ENCODE measurements around the gene FHOD1. TPM values are rescaled to one million over a fixed set of nuclear protein-coding genes. Genes with fewer than 3 reads are reported as not detected.

The FHOD1 gene
- total RNA-seq, 3 donors from 2014 or later = 30.7 to 36.5 (median 34.1) TPM

DNA sequence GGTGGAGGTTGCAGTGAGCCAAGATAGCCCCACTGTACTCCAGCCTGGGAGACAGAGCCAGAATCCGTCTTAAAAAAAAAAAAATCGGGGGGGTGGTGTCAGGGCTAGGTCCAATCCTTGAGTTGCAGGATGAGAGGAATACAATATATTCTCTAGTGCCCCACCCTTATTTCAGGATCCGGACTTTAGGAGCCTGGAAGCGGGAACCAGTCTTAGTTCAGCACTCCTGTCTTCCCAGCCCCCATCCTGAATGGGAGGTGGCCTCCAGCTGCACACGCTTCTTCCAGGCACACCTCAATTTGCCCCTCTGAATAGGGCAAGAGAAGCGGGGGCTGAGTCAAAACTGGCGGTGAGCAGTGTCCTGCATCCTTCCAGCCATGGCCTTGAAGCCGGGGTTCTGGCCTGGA, 1.6 kb downstream of the FHOD1 start:
- H3K36me3 ChIP-seq (ENCODE audit: low read depth) = no peaks in the 10 kb centered on the region
- intact Hi-C loops (cut with DNase I, micrococcal nuclease) = loop anchor here in 1 of 2 donors (5.0 kb wide), 1 partner anchor 232 kb away; no protein-coding TSS in a partner anchor
- TF ChIP-seq, protein P1, sequence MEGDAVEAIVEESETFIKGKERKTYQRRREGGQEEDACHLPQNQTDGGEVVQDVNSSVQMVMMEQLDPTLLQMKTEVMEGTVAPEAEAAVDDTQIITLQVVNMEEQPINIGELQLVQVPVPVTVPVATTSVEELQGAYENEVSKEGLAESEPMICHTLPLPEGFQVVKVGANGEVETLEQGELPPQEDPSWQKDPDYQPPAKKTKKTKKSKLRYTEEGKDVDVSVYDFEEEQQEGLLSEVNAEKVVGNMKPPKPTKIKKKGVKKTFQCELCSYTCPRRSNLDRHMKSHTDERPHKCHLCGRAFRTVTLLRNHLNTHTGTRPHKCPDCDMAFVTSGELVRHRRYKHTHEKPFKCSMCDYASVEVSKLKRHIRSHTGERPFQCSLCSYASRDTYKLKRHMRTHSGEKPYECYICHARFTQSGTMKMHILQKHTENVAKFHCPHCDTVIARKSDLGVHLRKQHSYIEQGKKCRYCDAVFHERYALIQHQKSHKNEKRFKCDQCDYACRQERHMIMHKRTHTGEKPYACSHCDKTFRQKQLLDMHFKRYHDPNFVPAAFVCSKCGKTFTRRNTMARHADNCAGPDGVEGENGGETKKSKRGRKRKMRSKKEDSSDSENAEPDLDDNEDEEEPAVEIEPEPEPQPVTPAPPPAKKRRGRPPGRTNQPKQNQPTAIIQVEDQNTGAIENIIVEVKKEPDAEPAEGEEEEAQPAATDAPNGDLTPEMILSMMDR (IDR thresholded peaks at IDR 0.05) = no peak
- H3K4me3 ChIP-seq = no peak overlapping the region
- peak in 1 of 3 donors; percentile 75 for DNase-seq
- H3K4me1 ChIP-seq (ENCODE audit: low read depth) = peaks cover 65% of the 10 kb centered on the region
- no peaks in the 10 kb centered on the region for H3K9me3 ChIP-seq
- ATAC-seq = peak; percentile 0

DNA sequence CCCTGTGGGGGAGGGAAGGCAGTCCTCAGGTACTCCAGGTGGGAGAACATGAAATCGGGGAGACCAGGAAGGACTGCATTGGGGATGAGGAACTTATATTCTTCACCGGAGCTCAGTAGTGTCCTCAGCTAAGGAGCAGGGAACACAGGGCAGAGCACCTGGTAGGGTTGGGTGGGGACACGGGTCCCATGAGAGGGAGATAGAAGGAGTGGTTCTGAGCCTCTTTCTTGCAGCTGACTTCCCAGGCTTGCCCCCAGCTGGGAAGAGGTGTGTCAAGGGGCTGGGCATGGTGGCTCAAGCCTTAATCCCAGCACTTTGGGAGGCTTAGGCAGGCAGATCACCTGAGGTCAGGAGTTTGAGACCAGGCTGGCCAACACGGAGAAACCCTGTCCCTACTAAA, 2.1 kb downstream of the FHOD1 start:
- no peaks in the 10 kb centered on the region for H3K9me3 ChIP-seq
- TF ChIP-seq, protein P1 (IDR thresholded peaks at IDR 0.05) = no peak
- no peak overlapping the region for H3K4me3 ChIP-seq

DNA sequence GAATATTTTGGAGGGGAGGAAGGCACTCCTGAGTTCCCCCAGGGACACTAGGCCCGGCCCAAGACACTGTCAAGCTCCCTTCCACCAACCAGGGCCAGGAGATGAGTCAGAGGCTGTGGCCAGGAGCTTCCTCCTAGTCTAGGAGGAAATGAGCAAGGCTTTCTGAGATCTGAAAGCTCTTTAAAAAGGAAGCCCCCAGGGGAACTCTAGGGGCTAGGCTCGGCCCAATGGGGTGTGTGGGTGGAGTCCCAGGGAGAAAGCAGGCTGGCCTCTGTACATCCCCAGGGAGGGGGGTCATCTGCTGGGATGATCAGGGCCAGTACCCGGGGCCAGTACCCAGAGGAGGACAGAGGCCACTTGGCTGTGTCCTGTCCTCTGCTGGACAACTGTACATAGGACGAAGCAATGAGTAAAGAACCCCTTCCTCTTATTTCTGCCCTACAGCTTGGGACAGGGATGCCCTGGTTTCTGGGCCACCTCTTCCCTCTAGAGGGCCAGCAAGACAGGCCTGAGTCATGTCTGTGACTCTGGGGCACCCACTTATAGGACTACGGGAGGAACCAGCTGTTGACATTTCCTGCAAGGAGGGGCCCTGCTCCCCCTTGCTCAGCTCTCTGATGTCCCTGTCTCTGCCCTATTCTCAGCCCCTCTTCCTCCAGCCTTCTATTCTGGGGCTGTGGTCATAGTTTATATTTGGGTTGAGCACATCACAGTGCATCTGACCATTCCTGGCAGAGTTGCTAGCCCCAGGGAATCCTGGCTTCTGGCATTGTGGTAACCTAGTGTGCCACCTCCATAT, 2.7 kb downstream of the FHOD1 start:
- peak; percentile 65 to 89 (median 67) for DNase-seq
- intact Hi-C loops (cut with DNase I, micrococcal nuclease) = loop anchor here in 1 of 2 donors (5.0 kb wide), 1 partner anchor 233 kb away; no protein-coding TSS in a partner anchor
- H3K36me3 ChIP-seq (ENCODE audit: low read depth) = no peaks in the 10 kb centered on the region
- no peak overlapping the region for H3K4me3 ChIP-seq
- H3K4me1 ChIP-seq (ENCODE audit: low read depth) = peaks cover 71% of the 10 kb centered on the region
- peak; percentile 22 for ATAC-seq
- TF ChIP-seq, protein P1 (IDR thresholded peaks at IDR 0.05) = no peak
- H3K9me3 ChIP-seq = no peaks in the 10 kb centered on the region

More for the DNA sequence above, 2.1 kb downstream of the FHOD1 start:
- intact Hi-C loops (cut with DNase I, micrococcal nuclease) = loop anchor here in 1 of 2 donors (5.0 kb wide), 1 partner anchor 232 kb away; no protein-coding TSS in a partner anchor
- peaks cover 70% of the 10 kb centered on the region for H3K4me1 ChIP-seq (ENCODE audit: low read depth)
- H3K36me3 ChIP-seq (ENCODE audit: low read depth) = no peaks in the 10 kb centered on the region
- DNase-seq (peak in 2 of 3 donors; percentile 27 to 42), ATAC-seq (no peak)

DNA sequence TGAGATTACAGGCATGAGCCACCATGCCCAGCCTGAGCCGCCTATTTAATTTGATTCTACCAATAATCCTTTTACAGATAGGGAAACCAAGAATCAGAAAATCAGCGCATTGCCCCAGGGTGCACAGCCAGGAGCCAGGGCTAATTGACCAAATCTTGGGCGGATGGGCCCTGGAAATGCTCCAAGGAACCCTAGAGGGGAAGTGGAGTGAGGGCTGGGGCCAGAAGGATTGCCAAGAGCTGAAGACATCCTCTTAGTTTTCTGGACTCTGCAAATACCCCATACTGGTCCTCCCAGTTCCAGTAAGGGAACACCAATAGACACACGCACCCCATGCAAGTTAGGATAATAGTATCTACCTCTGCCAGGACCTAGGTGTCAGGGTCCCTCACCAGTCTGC, 3.8 kb downstream of the FHOD1 start:
- intact Hi-C loops (cut with DNase I, micrococcal nuclease) = no loop called here
- H3K36me3 ChIP-seq (ENCODE audit: low read depth) = no peaks in the 10 kb centered on the region
- no peak overlapping the region for H3K4me3 ChIP-seq
- TF ChIP-seq, protein P1 (IDR thresholded peaks at IDR 0.05) = no peak
- H3K9me3 ChIP-seq = no peaks in the 10 kb centered on the region
- peak in 2 of 3 donors; percentile 44 to 53 for DNase-seq
- H3K4me1 ChIP-seq (ENCODE audit: low read depth) = peaks cover 63% of the 10 kb centered on the region
- ATAC-seq = no peak

DNA sequence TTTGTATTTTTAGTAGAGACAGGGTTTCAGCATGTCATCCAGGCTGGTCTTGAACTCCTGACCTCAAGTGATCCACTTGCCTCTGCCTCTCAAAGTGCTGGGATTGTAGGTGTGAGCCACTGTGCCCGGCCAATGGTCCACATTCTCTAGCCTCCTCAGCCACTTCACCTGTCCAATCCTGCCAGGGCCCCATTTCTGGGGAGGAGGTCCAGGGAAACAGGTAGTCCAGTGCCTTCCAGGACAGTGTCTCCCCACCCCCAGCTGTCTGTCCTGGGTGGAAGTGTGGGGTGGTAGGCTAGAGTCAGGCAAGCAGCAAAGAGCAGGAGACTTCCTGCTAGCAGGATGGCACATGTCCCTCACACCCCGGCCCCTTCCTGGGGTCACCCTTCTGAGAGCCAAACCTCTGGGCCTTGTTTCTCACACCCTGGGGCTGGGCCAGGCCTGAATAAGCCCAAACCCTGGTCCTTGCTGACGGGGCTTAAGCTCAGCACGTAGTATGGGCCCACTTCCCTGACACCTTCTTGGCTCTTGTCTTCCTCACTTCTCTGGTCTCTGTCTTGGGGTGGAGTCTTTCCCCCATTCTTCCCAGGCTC, 5.0 kb downstream of the FHOD1 start:
- H3K36me3 ChIP-seq (ENCODE audit: low read depth) = peaks cover 4% of the 10 kb centered on the region

More for the DNA sequence above, 5.0 kb downstream of the FHOD1 start:
- TF ChIP-seq, protein P1 (IDR thresholded peaks at IDR 0.05) = no peak
- DNase-seq = peak in 2 of 3 donors; percentile 47 to 53
- no peak for ATAC-seq
- no peaks in the 10 kb centered on the region for H3K9me3 ChIP-seq
- intact Hi-C loops (cut with DNase I, micrococcal nuclease) = no loop called here
- H3K4me1 ChIP-seq (ENCODE audit: low read depth) = peaks cover 54% of the 10 kb centered on the region
- no peak overlapping the region for H3K4me3 ChIP-seq

All from mucosa of descending colon (tissue), 3 donors.